HG03159 (cell line): ENCODE results near the gene BAZ2B.

Experiments
- ATAC-seq: cut with Tn5 transposase; IDR thresholded peaks from one replicate; pipeline ENCODE4 v1.9.1; 2021; ENCODE audit warnings: mild to moderate bottlenecking, moderate library complexity; ENCODE audit not compliant: unreplicated experiment

BAZ2B gene

GRCh38 chr2:159270744-159271379, 345.5 kb downstream of the BAZ2B start:
- ATAC-seq: no peak
